ENCODE measurements around the gene PCDHGA1. TPM values are rescaled to one million over a fixed set of nuclear protein-coding genes. Genes with fewer than 3 reads are reported as not detected.

The PCDHGA1 gene
- total and polyA plus RNA-seq, 2 of the 4 experiments (the other 2 are of a cell fraction), result 0.90 to 0.92 TPM

DNA sequence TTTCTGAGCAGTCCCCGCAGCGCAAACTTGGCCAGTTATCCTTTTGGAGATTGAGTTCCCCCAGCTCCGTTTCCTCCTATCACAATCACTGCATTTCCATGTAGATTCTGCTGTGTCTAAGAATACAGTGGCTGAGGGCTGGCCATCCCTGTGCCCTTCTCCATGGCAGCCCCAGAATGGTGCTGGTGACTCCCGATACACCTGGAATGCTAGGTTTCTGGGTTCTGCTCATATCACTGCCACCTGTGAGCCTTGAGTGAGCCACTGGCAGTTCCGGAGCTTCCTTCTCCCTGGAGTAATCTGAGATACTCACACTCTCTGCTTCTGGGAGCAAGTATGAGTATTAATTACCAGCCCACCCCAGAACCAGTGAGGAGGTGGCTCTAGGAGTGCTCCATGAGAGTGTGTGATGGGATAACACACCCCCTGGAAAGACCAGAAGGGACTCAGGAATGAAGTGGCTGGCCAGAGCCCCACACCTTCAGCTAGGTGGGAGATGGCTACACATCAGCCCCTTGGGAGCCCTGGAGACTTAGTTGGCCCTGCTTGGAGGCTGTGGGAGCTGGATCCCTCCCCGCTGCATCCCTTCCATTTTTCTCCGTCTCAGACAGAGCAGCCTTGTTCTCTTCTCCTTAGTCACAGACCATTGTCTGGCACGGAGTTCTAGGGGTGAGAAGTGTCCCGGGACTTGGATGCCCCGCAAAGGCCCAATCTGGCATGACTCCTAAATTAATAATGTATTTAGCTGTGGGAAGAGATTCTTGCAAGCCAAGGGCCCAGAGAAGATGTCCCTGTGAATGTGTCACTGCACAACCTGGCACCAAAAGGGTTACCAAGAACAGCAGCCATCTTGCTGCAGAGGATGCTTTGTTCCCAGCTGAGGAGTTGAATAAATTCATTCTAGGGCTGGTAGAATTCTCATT is 163.4 kb downstream of the PCDHGA1 start (continued):
- TF ChIP-seq RCOR1 (IDR thresholded peaks at IDR 0.05; ENCODE audit: insufficient replicate concordance, low read length), result no peak

DNA sequence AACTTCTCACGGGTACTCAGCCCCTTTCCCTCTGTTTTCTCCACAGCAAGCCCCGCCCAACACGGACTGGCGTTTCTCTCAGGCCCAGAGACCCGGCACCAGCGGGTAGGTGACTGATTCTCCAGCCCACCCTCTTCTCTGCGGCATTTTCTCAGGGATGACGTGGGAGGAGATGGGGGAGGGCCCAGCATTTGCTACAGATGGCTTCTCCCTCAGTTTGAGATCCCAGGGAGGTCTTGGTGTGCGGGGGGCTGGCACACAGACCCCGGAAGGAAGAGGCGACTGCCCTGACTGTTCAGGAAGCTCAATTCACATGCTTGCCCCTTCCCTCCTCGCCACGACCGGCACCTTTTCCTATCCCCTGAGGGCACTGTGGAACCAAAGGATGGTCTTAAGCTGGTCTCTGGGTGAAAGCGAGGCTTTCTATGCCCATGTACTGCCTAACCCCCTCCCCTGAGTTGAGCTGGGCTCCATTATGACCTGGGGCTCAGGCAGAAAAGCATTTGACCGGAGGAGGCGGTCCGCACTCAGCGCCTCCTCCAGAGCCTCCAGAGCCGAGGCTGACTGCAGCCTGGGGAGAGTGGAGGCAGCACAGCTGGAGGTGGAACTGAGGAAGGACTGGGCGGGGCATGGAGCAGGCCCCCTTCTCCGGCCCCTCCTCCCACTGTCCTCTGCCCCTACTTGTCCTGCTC is 164.6 kb downstream of the PCDHGA1 start:
- Histone ChIP-seq H2BK5ac (ENCODE audit: low read depth, low read length, poor library complexity, severe bottlenecking) (no peak overlapping the region), H4K5ac (ENCODE audit: low read depth, low read length) (no peak overlapping the region; the same call in 1 of the 2 replicates), H3K9me3 (ENCODE audit: control insufficient read depth, insufficient read depth, low read length) (no peaks in the 10 kb centered on the region), H3K4me1 (ENCODE audit: control insufficient read depth, insufficient read depth, low read length) (peaks cover 22% of the 10 kb centered on the region), H3K27me3 (ENCODE audit: control insufficient read depth, insufficient read depth, low read length) (no peaks in the 10 kb centered on the region), H3K9me1 (ENCODE audit: insufficient read depth, low read length) (peaks cover 14% of the 10 kb centered on the region), H3K36me3 (ENCODE audit: control insufficient read depth, insufficient read depth, low read length) (peaks cover 39% of the 10 kb centered on the region), H3K18ac (ENCODE audit: low read depth, low read length) (no peak overlapping the region), H2BK20ac (ENCODE audit: low read depth, low read length) (no peak overlapping the region), H2BK15ac (ENCODE audit: low read depth, low read length) (no peak overlapping the region), H3K4ac (ENCODE audit: low read depth, low read length) (peak overlapping the region; percentile 3; the same call in 1 of the 2 replicates), H2BK120ac (ENCODE audit: low read depth, low read length) (no peak overlapping the region), H3K79me1 (ENCODE audit: low read depth in 1 of 2, low read length in 2 of 2) (peaks cover 14 to 40% of the 10 kb centered on the region in 2 experiments), H3K4me2 (ENCODE audit: low read depth, low read length) (no peak overlapping the region), H3K9ac (ENCODE audit: low read depth, low read length) (no peak overlapping the region), H4K91ac (ENCODE audit: insufficient read depth, low read depth, low read length) (no peak overlapping the region), H4K20me1 (ENCODE audit: insufficient read depth, low read length) (peaks cover 18% of the 10 kb centered on the region; the same call in 1 of the 2 replicates), H2AFZ (replicated peaks; ENCODE audit: low read length, poor library complexity) (no peak overlapping the region), H2AK5ac (ENCODE audit: low read depth, low read length) (0 out of 2 replicates have a peak overlapping the region, but pooled peaks have one; percentile 60), H3K27ac (ENCODE audit: insufficient read depth, low read length) (no peak overlapping the region), H3K14ac (replicated peaks; ENCODE audit: low read depth, low read length) (no peak overlapping the region), H2AK9ac (replicated peaks; ENCODE audit: low read depth, low read length, poor library complexity) (peak overlapping the region; percentile 39), H3K23ac (ENCODE audit: low read depth, low read length) (0 out of 2 replicates have a peak overlapping the region, but pooled peaks have one; percentile 43), H4K8ac (ENCODE audit: low read depth in 2 of 2, low read length in 2 of 2) (no peak overlapping the region; a peak in 1 of 4 replicates), H3K56ac (ENCODE audit: extremely low read depth, insufficient read depth, low read length) (no peak overlapping the region), H3K4me3 (ENCODE audit: insufficient read depth, low read depth, low read length) (no peak overlapping the region)
- TF ChIP-seq, protein P1, sequence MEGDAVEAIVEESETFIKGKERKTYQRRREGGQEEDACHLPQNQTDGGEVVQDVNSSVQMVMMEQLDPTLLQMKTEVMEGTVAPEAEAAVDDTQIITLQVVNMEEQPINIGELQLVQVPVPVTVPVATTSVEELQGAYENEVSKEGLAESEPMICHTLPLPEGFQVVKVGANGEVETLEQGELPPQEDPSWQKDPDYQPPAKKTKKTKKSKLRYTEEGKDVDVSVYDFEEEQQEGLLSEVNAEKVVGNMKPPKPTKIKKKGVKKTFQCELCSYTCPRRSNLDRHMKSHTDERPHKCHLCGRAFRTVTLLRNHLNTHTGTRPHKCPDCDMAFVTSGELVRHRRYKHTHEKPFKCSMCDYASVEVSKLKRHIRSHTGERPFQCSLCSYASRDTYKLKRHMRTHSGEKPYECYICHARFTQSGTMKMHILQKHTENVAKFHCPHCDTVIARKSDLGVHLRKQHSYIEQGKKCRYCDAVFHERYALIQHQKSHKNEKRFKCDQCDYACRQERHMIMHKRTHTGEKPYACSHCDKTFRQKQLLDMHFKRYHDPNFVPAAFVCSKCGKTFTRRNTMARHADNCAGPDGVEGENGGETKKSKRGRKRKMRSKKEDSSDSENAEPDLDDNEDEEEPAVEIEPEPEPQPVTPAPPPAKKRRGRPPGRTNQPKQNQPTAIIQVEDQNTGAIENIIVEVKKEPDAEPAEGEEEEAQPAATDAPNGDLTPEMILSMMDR (conservative IDR thresholded peaks at IDR 0.05; ENCODE audit: low read depth, low read length), result no peak
- TF ChIP-seq BHLHE40 (IDR thresholded peaks at IDR 0.05; ENCODE audit: low read depth, low read length) (no peak), RFX5 (IDR thresholded peaks at IDR 0.05; ENCODE audit: low read depth, low read length) (no peak)
- TF ChIP-seq, protein P2, sequence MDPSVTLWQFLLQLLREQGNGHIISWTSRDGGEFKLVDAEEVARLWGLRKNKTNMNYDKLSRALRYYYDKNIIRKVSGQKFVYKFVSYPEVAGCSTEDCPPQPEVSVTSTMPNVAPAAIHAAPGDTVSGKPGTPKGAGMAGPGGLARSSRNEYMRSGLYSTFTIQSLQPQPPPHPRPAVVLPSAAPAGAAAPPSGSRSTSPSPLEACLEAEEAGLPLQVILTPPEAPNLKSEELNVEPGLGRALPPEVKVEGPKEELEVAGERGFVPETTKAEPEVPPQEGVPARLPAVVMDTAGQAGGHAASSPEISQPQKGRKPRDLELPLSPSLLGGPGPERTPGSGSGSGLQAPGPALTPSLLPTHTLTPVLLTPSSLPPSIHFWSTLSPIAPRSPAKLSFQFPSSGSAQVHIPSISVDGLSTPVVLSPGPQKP (IDR thresholded peaks at IDR 0.05; ENCODE audit: borderline replicate concordance, low read depth, low read length), result no peak
- 32% methylated on average over 5 of the region's 22 CpGs; no CpG with 5 or more reads in 1 of the 2 experiments for WGBS, 2 experiments (ENCODE audit: extremely low coverage in 2 of 2, insufficient read length in 1 of 2)
- ATAC-seq (ENCODE audit: low read depth) (no peak), DNase-seq (peak; percentile 48)
- POLR2A ChIA-PET (ENCODE audit: unreplicated experiment), result no interaction called here
- dilution Hi-C loops (cut with HindIII; ENCODE audit: low sequenced_read_pairs, unreplicated experiment) (no loop called here), in situ Hi-C loops (cut with MboI; ENCODE audit: low sequenced_read_pairs) (no loop called here), intact Hi-C loops (cut with micrococcal nuclease) (no loop called here)
- CTCF ChIA-PET, result no interaction called here
- BruUV-seq (replicated peaks), result no TSS peak
